ENCODE data around the gene MYO1H.

Gene MYO1H, protein sequence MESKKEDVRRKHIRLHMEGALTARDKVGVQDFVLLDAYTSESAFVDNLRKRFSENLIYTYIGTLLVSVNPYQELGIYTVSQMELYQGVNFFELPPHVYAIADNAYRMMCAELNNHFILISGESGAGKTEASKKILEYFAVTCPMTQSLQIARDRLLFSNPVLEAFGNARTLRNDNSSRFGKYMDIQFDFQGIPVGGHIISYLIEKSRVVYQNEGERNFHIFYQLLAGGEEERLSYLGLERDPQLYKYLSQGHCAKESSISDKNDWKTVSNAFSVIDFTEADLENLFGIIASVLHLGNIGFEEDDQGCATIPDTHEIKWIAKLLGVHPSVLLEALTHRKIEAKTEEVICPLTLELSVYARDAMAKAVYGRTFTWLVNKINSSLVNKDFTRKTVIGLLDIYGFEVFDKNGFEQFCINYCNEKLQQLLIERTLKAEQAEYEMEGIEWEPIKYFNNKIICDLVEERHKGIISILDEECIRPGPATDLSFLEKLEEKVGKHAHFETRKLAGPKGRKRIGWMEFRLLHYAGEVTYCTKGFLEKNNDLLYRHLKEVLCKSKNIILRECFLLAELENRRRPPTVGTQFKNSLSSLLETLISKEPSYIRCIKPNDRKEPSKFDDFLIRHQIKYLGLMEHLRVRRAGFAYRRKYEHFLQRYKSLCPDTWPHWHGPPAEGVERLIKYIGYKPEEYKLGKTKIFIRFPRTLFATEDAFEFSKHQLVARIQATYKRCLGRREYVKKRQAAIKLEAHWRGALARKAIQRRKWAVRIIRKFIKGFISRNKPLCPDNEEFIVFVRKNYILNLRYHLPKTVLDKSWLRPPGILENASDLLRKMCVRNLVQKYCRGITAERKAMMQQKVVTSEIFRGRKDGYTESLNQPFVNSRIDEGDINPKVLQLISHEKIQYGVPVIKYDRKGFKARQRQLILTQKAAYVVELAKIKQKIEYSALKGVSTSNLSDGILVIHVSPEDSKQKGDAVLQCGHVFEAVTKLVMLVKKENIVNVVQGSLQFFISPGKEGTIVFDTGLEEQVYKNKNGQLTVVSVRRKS

DNA sequence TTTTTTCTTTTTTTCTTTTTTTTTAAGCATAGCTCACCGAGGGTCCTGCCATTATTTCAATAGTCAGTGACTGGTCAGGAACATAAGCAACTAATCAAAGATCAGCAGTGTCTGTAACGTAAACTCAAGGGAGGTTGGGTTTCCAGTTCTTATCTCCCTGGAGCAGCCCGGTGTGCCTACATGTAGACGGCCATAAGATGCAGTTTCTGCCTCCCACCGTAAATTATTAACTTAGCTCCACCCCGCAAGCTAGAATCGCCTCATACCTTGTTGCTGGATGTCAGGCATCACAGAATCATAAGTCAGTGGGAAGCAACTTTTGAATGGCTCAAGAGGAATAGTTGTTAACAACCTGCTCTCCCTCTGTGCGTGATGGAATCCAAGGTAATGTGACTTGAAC, at the start of gene MYO1H:
Gene MYO1H (plus strand): TSS at position 312 of the 400 bp plus-strand sequence. CDS start 61 bp downstream, at position 373.
- TF ChIP-seq, protein P1, sequence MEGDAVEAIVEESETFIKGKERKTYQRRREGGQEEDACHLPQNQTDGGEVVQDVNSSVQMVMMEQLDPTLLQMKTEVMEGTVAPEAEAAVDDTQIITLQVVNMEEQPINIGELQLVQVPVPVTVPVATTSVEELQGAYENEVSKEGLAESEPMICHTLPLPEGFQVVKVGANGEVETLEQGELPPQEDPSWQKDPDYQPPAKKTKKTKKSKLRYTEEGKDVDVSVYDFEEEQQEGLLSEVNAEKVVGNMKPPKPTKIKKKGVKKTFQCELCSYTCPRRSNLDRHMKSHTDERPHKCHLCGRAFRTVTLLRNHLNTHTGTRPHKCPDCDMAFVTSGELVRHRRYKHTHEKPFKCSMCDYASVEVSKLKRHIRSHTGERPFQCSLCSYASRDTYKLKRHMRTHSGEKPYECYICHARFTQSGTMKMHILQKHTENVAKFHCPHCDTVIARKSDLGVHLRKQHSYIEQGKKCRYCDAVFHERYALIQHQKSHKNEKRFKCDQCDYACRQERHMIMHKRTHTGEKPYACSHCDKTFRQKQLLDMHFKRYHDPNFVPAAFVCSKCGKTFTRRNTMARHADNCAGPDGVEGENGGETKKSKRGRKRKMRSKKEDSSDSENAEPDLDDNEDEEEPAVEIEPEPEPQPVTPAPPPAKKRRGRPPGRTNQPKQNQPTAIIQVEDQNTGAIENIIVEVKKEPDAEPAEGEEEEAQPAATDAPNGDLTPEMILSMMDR (conservative IDR thresholded peaks at IDR 0.05), result no peak
- no peak within 1 kb of the TSS for H3K27ac ChIP-seq

DNA sequence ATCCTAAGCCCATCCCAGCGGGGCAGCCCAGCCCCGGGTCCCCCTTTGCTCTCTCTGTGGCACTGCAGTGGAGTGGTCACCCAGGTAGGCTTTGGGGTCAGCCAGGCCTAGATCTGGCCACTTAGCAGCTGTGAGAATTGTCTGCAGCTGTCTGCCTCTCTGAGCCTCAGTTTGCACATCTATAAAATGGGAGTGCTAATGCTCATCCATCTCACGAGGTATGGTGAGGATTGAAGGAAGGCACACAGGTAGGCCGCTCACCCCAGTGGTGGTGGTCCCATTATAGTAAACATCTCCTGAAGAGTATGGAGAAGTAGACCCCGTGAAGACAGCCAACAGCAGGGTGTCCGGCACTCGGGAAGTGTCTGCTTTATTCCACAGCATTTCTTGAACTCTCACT, 47.9 kb upstream of the MYO1H start:
- H3K27ac ChIP-seq, result no peak overlapping the region
- TF ChIP-seq, protein P1 (conservative IDR thresholded peaks at IDR 0.05), result no peak

DNA sequence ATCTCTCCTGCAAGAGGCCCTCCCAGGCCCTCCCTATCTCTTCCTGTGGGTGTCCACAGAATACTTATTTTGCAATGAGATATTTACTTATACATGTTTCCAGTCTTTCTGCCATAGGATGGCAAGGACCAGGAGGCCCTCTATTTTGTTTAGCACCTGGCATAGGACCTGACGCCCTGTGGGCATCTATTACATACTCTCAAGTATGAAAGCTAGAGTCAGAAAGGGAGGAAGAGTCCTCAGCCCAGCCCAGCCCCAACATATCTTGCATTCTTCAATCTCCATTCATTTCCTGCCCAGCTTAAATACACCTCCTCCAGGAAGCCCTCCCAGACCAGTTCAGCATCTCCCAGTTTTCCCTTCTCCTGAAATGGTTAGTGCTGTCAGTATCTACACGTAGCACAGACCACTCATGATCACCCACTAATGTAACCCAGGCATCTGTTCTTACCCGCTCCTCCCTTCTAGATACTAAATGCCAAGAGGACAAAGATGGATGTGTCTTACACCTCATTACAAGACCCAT, 46.0 kb upstream of the MYO1H start:
- H3K27ac ChIP-seq, result no peak overlapping the region
- TF ChIP-seq, protein P1 (conservative IDR thresholded peaks at IDR 0.05), result no peak

DNA sequence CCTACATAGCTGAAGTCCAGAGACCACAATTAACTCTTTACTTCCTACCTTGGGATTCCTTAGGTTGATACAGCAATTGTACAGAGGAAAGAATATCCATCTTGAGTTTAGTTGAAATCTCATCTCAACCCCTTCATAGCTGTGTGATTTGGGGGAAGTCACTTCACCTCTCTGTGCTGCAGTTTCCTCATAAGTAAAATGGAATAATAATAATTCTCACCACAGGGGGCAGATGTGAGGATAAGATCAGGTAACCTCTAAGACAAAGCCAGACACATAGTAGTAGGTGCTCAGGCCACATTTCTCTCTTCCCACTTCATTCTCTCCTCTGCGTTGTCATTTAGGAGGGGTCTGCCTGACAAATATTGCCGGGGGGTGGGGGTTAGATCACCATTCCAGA, 45.3 kb upstream of the MYO1H start:
- H3K27ac ChIP-seq, result no peak overlapping the region
- TF ChIP-seq, protein P1 (conservative IDR thresholded peaks at IDR 0.05), result peak; percentile 39

DNA sequence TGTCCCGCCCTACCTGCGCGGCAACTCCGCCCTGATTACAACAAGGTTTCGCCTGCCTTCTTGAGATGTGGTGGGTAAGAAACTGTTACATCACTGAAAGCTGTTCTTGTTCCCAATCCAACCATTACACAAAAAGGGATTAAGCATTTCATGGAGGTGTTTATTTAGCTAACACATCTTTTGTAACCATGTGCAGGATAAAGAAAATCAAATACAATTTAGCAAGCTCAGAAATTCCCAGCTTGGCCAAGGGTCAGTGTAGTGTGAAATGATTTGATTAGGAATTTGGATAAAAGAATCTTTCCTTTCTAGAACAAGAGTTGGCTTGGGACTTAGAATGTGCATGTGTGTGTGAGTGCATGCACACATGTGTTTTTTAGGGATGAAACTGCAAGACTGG, 44.9 kb upstream of the MYO1H start:
- TF ChIP-seq, protein P1 (conservative IDR thresholded peaks at IDR 0.05), result no peak
- no peak overlapping the region for H3K27ac ChIP-seq

DNA sequence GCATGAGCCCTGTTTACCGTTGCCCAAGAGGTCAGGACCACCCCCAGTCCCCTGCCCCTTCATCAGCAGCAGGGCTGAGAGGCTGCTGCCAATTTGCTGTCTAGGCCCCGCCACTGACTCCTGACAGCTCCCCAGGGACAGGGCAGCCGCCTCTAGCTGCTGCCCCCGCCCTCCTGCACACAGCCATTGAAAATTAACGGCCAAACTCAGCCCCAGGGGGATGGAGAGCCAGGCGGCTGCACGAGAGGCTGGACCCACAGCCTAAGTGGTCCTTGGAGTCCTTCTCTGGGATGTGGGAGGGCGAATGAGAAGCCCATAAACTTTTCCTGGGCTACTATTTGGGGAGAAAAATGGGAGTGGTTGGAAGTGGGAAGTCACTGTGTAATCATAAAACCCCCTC, 43.2 kb upstream of the MYO1H start:
- H3K27ac ChIP-seq, result no peak overlapping the region
- TF ChIP-seq, protein P1 (conservative IDR thresholded peaks at IDR 0.05), result no peak

DNA sequence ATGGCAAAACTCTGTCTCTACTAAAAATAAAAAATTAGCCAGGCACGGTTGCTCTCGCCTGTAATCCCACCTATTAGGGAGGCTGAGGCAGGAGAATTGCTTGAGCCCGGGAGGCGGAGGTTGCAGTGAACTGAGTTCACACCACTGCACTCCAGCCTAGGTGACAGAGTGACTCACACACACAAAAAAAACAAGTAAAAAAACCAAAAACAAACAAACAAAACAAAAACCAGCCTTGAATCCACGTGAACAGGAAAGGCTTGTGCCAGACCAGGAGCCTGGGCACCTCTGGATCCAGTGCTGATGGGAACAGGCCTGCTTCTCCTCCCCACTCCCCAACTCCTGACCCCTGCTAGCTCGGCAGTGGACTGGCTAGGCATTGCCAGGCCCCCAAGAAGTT, 42.2 kb upstream of the MYO1H start:
- TF ChIP-seq, protein P1 (conservative IDR thresholded peaks at IDR 0.05), result no peak

More for the DNA sequence above, 42.2 kb upstream of the MYO1H start:
- H3K27ac ChIP-seq, result no peak overlapping the region

Data from VCaP (cell line).